ENCODE results near the gene NCOA5.
A peak's percentile ranks its signal among the peaks of the same experiment; 100 is the strongest.
"Not testable (repeated sequence)": the region's sequence is repeated elsewhere in the genome, so short reads cannot be mapped to it uniquely, and the experiment has no call there.

The NCOA5 gene

DNA sequence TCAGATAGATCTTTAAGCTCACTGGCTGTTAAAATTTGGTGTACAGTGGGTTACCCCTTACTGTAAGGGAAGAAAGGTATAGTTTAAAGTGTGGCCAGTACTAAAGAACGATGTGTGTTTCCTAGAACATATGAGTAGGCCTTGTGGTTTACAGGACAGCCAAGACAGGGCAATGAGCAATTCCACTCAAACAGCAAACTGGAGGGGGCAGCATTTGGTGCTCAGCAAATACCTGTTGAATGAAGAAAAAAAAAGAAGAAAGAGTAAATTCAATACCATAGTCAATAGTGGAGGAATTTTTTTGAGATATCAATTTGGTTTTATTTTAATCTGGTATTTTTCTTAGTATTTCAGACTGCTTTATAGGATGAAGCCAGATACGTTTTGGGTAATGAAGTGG is 3.8 kb upstream of the NCOA5 start:
- WGBS, 2 experiments, result 91 to 93% methylated on average over 2 of the region's 2 CpGs
- Histone ChIP-seq H3K4me3 (ENCODE audit: insufficient read depth, low read depth, low read length) (no peak overlapping the region), H3K9me3 (ENCODE audit: control insufficient read depth, low read length) (no peaks in the 10 kb centered on the region), H3K27ac (ENCODE audit: insufficient read depth, low read depth, low read length, poor library complexity, severe bottlenecking) (no peak overlapping the region), H3K4me1 (ENCODE audit: control insufficient read depth, insufficient read depth, low read length) (peaks cover 6% of the 10 kb centered on the region), H3K27me3 (ENCODE audit: control insufficient read depth, insufficient read depth, low read length, poor library complexity, severe bottlenecking) (no peaks in the 10 kb centered on the region), H3K36me3 (ENCODE audit: control insufficient read depth, insufficient read depth, low read length) (no peaks in the 10 kb centered on the region)

DNA sequence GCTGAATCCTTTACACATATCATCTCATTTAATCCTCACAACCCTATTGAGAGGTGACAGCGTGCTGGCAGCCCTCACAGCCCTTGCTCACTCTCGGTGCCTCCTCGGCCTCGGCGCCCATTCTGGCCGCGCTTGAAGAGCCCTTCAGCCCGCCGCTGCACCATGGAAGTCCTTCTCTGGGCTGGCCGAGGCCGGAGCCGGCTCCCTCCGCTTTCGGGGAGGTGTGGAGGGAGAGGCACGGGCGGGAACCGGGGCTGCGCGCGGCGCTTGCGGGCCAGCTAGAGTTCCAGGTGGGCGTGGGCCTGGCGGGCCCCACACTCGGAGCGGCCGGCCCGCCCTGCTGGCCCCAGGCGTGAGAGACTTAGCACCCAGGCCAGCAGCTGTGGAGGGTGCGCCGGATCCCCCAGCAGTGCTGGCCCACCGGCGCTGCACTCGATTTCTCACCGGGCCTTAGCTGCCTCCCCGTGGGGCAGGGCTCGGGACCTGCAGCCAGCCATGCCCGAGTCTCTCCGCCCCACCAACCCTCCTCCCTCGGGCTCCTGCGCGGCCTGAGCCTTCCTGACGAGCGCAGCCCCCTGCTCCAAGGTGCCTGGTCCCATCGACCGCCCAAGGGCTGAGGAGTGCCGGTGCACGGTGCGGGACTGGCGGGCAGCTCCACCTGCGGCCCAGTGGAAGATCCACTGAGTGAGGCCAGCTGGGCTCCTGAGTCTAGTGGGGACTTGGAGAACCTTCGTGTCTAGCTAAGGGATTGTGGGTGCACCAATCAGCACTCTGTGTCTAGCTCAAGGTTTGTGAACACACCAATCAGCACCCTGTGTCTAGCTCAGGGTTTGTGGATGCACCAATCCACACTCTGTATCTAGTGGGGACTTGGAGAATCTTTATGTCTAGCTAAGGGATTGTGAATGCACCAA is 2.1 kb upstream of the NCOA5 start:
- 95% methylated on average over 52 of the region's 52 CpGs for WGBS, 2 experiments
- not testable (repeated sequence) for H3K36me3 ChIP-seq (ENCODE audit: control insufficient read depth, insufficient read depth, low read length); H3K27me3 ChIP-seq (ENCODE audit: control insufficient read depth, insufficient read depth, low read length, poor library complexity, severe bottlenecking); H3K4me3 ChIP-seq (ENCODE audit: insufficient read depth, low read depth, low read length); H3K27ac ChIP-seq (ENCODE audit: insufficient read depth, low read depth, low read length, poor library complexity, severe bottlenecking); H3K9me3 ChIP-seq (ENCODE audit: control insufficient read depth, low read length)
- peaks cover 11% of the 10 kb centered on the region for H3K4me1 ChIP-seq (ENCODE audit: control insufficient read depth, insufficient read depth, low read length)

DNA sequence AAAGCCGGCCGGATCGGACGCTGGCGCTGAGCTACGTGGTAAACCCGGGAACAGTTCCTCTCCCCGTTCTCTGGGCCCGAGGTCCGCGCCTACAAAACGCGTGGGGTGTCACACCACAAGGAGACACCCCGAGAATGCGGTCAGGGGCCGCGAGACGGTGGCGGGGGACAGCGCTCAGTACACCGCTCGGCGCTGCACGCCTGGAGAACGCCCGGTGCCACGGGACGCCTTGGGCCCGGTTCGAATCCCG is 670 bp downstream of the NCOA5 start:
- peak overlapping the region; percentile 99 for H3K4me3 ChIP-seq (ENCODE audit: insufficient read depth, low read depth, low read length)
- H3K27me3 ChIP-seq (ENCODE audit: control insufficient read depth, insufficient read depth, low read length, poor library complexity, severe bottlenecking), result no peaks in the 10 kb centered on the region
- no peaks in the 10 kb centered on the region for H3K9me3 ChIP-seq (ENCODE audit: control insufficient read depth, low read length)
- no peaks in the 10 kb centered on the region for H3K36me3 ChIP-seq (ENCODE audit: control insufficient read depth, insufficient read depth, low read length)
- H3K4me1 ChIP-seq (ENCODE audit: control insufficient read depth, insufficient read depth, low read length), result peaks cover 11% of the 10 kb centered on the region
- H3K27ac ChIP-seq (ENCODE audit: insufficient read depth, low read depth, low read length, poor library complexity, severe bottlenecking), result peak overlapping the region; percentile 98
- WGBS, 2 experiments, result 0% methylated on average over 31 of the region's 31 CpGs

DNA sequence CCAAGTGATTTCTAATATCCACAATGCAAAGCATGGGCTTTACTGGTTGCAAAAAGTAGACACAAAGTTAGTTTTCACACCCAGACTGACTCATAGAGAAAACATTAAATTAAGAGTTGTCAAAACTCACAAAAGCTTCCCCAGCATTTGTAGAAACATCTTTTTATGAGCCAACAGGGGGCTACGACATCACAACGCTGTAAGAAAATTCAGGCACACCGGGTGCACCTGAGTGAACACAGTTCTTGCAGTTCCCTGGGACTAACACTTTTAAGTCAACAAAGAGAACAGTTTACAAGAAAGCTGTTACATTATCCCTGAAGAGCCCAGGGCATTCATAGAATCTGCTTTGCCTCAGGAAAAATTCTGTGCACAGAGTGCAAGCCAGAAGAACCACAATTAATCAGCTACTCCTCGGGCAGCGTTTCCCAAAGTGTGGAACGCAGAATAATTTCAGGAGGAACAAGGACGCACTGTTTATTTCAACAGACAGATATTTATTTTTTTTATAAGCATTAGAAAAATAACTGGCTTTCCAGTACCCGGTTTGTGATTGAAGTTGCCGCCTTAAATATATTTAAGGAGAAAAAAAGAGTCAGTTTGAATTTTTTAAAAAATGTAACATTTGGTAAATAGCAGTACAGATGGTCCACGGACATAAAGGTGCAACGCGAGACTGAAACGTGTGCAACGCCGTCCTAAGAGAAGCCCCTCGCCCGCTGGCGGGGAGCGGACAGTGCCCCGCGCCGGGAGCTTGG is 1.2 kb downstream of the NCOA5 start:
- H3K27me3 ChIP-seq (ENCODE audit: control insufficient read depth, insufficient read depth, low read length, poor library complexity, severe bottlenecking), result no peaks in the 10 kb centered on the region
- H3K36me3 ChIP-seq (ENCODE audit: control insufficient read depth, insufficient read depth, low read length), result no peaks in the 10 kb centered on the region
- H3K4me3 ChIP-seq (ENCODE audit: insufficient read depth, low read depth, low read length), result peak overlapping the region; percentile 99
- peaks cover 11% of the 10 kb centered on the region for H3K4me1 ChIP-seq (ENCODE audit: control insufficient read depth, insufficient read depth, low read length)
- WGBS, 2 experiments, result 7% methylated on average over 20 to 22 of the region's 22 CpGs
- no peaks in the 10 kb centered on the region for H3K9me3 ChIP-seq (ENCODE audit: control insufficient read depth, low read length)
- no peak overlapping the region for H3K27ac ChIP-seq (ENCODE audit: insufficient read depth, low read depth, low read length, poor library complexity, severe bottlenecking)

DNA sequence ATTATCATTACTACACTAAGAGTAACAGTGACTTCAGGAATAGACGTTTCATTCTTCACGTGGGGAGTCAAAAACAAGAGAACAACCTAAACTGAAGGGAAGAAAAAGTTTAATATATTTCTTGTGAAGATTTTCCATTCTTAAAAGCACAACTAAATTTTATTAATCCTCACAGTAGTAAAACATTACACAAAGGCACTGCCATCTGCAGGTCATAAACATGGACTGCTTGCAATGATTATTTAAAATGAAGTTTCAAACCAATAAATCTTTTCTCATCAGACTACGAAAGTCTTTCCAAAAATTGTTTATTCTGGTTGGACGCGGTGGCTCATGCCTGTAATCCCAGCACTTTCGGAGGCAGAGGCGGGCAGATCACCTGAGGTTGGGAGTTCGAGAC is 2.6 kb downstream of the NCOA5 start:
- WGBS, 2 experiments, result 92 to 94% methylated on average over 6 to 8 of the region's 8 CpGs
- Histone ChIP-seq H3K27me3 (ENCODE audit: control insufficient read depth, insufficient read depth, low read length, poor library complexity, severe bottlenecking) (no peaks in the 10 kb centered on the region), H3K36me3 (ENCODE audit: control insufficient read depth, insufficient read depth, low read length) (no peaks in the 10 kb centered on the region), H3K9me3 (ENCODE audit: control insufficient read depth, low read length) (no peaks in the 10 kb centered on the region), H3K27ac (ENCODE audit: insufficient read depth, low read depth, low read length, poor library complexity, severe bottlenecking) (no peak overlapping the region), H3K4me1 (ENCODE audit: control insufficient read depth, insufficient read depth, low read length) (peaks cover 11% of the 10 kb centered on the region), H3K4me3 (ENCODE audit: insufficient read depth, low read depth, low read length) (no peak overlapping the region)

DNA sequence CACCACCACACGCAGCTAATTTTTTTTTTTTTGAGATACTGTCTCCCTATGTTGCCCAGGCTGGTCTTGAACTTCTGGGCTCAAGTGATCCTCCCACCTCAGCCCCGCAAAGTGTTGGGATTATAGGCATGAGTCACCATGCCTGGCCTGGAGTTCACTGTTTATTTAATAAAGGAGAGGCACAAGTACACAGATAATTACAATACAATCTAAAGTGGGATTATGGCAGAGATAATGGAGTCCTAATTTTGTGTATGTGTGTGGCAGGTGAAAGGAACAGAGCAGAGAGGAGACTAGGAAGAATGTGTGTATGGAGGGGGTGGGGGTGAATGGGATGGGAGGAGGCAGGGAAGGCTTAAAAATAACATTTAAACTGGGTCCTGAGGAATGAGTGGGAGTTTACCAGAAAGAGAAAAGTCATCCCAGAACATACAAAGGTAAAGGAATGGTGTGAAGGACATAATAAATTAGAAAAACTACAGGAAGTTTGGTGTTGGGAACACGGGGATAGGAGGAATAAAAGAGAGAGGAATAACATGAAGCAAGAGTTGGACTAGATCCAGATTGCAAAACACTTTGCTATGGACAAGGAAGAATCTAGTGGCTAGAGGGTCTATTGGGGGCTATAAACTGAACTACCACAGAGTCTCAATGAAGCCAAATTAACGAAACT is 4.4 kb downstream of the NCOA5 start:
- H3K27me3 ChIP-seq (ENCODE audit: control insufficient read depth, insufficient read depth, low read length, poor library complexity, severe bottlenecking), result no peaks in the 10 kb centered on the region
- H3K36me3 ChIP-seq (ENCODE audit: control insufficient read depth, insufficient read depth, low read length), result no peaks in the 10 kb centered on the region
- no peaks in the 10 kb centered on the region for H3K9me3 ChIP-seq (ENCODE audit: control insufficient read depth, low read length)
- 83 to 86% methylated on average over 4 of the region's 4 CpGs for WGBS, 2 experiments
- no peak overlapping the region for H3K4me3 ChIP-seq (ENCODE audit: insufficient read depth, low read depth, low read length)
- peaks cover 7% of the 10 kb centered on the region for H3K4me1 ChIP-seq (ENCODE audit: control insufficient read depth, insufficient read depth, low read length)
- no peak overlapping the region for H3K27ac ChIP-seq (ENCODE audit: insufficient read depth, low read depth, low read length, poor library complexity, severe bottlenecking)

DNA sequence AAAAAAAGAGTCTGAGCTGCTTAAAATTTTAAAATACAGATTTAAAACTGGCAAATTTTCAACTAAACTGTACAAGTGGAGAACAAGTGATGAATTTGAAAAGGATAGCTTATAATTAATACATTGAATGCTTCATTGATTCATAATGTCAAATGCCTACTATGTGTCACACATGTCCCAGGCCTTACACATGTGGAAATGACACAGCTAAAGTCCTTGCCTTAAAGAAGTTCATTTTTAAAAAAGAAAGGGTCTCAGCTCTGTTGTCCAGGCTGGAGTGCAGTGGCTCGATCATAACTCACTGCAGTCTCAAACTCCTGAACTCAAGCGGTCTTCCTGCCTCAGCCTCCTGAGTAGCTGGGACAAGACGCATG is 5.0 kb downstream of the NCOA5 start:
- peaks cover 5% of the 10 kb centered on the region for H3K4me1 ChIP-seq (ENCODE audit: control insufficient read depth, insufficient read depth, low read length)
- 91 to 92% methylated on average over 3 of the region's 3 CpGs for WGBS, 2 experiments
- no peak overlapping the region for H3K27ac ChIP-seq (ENCODE audit: insufficient read depth, low read depth, low read length, poor library complexity, severe bottlenecking)
- no peaks in the 10 kb centered on the region for H3K9me3 ChIP-seq (ENCODE audit: control insufficient read depth, low read length)
- no peaks in the 10 kb centered on the region for H3K27me3 ChIP-seq (ENCODE audit: control insufficient read depth, insufficient read depth, low read length, poor library complexity, severe bottlenecking)
- no peak overlapping the region for H3K4me3 ChIP-seq (ENCODE audit: insufficient read depth, low read depth, low read length)
- no peaks in the 10 kb centered on the region for H3K36me3 ChIP-seq (ENCODE audit: control insufficient read depth, insufficient read depth, low read length)

DNA sequence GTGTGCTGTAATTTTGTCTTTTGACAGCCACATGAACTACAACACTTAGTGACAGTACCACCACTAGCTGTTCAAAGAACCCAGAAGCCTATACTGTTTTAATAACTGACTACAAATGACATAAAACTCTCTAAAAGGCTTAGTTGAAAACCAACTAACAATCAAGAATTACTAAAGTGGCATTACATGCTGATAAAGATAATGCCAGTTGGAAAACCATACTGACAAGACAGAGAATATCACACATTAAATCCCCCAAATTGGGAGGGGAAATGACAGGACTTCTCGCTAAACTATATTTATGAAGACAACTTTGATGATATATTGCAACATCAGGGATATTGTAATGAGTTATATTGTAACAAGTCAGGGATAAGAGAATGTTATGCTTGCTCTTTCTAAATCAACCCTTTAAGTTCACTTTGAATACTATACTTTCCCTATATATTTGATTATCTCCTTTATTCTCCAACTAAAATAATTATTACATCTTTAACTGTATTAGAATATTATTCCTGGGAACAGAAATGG is 6.2 kb downstream of the NCOA5 start:
- H3K27ac ChIP-seq (ENCODE audit: insufficient read depth, low read depth, low read length, poor library complexity, severe bottlenecking), result no peak overlapping the region
- H3K4me3 ChIP-seq (ENCODE audit: insufficient read depth, low read depth, low read length), result no peak overlapping the region
- no peaks in the 10 kb centered on the region for H3K27me3 ChIP-seq (ENCODE audit: control insufficient read depth, insufficient read depth, low read length, poor library complexity, severe bottlenecking)
- H3K9me3 ChIP-seq (ENCODE audit: control insufficient read depth, low read length), result no peaks in the 10 kb centered on the region
- 100% methylated on average over 1 of the region's 1 CpG; no CpG with 5 or more reads in 1 of the 2 experiments for WGBS, 2 experiments
- no peaks in the 10 kb centered on the region for H3K36me3 ChIP-seq (ENCODE audit: control insufficient read depth, insufficient read depth, low read length)
- peaks cover 5% of the 10 kb centered on the region for H3K4me1 ChIP-seq (ENCODE audit: control insufficient read depth, insufficient read depth, low read length)

DNA sequence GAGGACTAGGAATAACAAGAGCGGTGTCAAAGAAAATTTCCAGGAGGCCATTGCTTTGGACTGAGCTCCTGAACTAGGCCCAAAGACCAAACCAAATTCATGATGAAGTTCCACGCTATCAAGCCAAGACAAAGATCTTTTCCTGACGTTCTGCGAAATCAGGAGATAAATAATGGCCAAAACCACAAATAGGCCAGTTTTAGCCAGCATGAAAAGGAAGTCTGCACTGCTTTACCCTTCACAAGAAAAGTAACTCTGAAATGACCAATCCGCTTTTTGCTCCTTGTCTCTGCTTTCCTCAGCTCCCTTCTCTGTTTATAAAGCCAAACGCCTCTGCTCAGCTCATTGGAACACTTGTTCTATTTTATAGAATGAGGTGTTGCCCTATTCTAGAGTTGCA is 6.7 kb downstream of the NCOA5 start:
- Histone ChIP-seq H3K9me3 (ENCODE audit: control insufficient read depth, low read length) (no peaks in the 10 kb centered on the region), H3K27me3 (ENCODE audit: control insufficient read depth, insufficient read depth, low read length, poor library complexity, severe bottlenecking) (no peaks in the 10 kb centered on the region), H3K4me1 (ENCODE audit: control insufficient read depth, insufficient read depth, low read length) (peaks cover under 1% of the 10 kb centered on the region), H3K36me3 (ENCODE audit: control insufficient read depth, insufficient read depth, low read length) (no peaks in the 10 kb centered on the region), H3K4me3 (ENCODE audit: insufficient read depth, low read depth, low read length) (no peak overlapping the region), H3K27ac (ENCODE audit: insufficient read depth, low read depth, low read length, poor library complexity, severe bottlenecking) (no peak overlapping the region)
- WGBS, 2 experiments, result 93 to 94% methylated on average over 5 to 6 of the region's 6 CpGs

DNA sequence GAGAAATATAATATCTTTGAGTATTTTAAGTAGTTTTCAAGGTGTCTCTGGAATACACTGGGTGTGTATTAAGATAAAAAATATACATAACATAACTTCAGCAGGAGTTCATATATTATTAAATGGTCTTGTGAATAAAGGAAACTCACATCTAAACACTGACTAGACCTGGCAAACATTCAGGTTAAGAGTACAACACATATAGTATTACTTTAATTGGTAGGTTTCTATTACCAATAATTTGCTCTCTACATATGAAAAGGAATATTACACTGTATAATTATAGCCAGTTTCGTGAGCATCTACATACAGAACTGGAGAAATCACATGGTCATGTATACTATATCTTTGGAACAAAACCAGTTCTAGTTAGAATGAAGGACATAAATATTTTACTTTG is 8.7 kb downstream of the NCOA5 start:
- Histone ChIP-seq H3K9me3 (ENCODE audit: control insufficient read depth, low read length) (no peaks in the 10 kb centered on the region), H3K4me3 (ENCODE audit: insufficient read depth, low read depth, low read length) (no peak overlapping the region), H3K4me1 (ENCODE audit: control insufficient read depth, insufficient read depth, low read length) (no peaks in the 10 kb centered on the region), H3K27me3 (ENCODE audit: control insufficient read depth, insufficient read depth, low read length, poor library complexity, severe bottlenecking) (no peaks in the 10 kb centered on the region), H3K36me3 (ENCODE audit: control insufficient read depth, insufficient read depth, low read length) (no peaks in the 10 kb centered on the region), H3K27ac (ENCODE audit: insufficient read depth, low read depth, low read length, poor library complexity, severe bottlenecking) (no peak overlapping the region)
- 83% methylated on average over 1 of the region's 1 CpG; no CpG with 5 or more reads in 1 of the 2 experiments for WGBS, 2 experiments

Measured in ectodermal cell (in vitro differentiated cells).